H1 (cell line): ENCODE results near the gene ATG16L1. TPM values are rescaled to one million over a fixed set of nuclear protein-coding genes. Genes with fewer than 3 reads are reported as not detected.

Experiments used
- CTCF ChIA-PET: fragments of 300-600 bp; sonication (Branson Sonifier 250); formaldehyde crosslinking; loops from one replicate; lab custom pipeline; 2021; ENCODE audit not compliant: partially characterized antibody; lab: Charles Lee
- POLR2A ChIA-PET: fragments of 300-600 bp; sonication (Branson Sonifier 250); formaldehyde crosslinking; loops from one replicate; lab custom pipeline; 2021; ENCODE audit warnings: inconsistent platforms; ENCODE audit not compliant: partially characterized antibody; lab: Charles Lee
- DNase-seq, 2 experiments: peaks; one replicate each; pipeline versions ENCODE4 v3.0.0 to v3.0.0-alpha.2; 2010 to 2022; ENCODE audit warnings: low spot score in 2 of 2, low read depth in 1 of 2, mixed read lengths in 1 of 2
- FAIRE-seq: peaks from 2 replicates; lab custom pipeline; 2011; peaks lifted over from hg19 to GRCh38; lab: Jason Lieb, UNC
- H2AFZ ChIP-seq: 2 replicates; pipeline ENCODE4 v1.8.1; 2012; ENCODE audit warnings: low read length, inconsistent platforms
- H2AK5ac ChIP-seq: 2 replicates; pipeline ENCODE4 v1.6.1; 2013; ENCODE audit warnings: low read depth, low read length
- H2BK120ac ChIP-seq: replicated peaks from 2 replicates; pipeline ENCODE3; 2013; ENCODE audit warnings: low read depth, low read length, inconsistent platforms
- H2BK12ac ChIP-seq: 2 replicates; pipeline ENCODE4 v1.6.1; 2013; ENCODE audit warnings: low read depth, low read length
- H2BK15ac ChIP-seq: 2 replicates; pipeline ENCODE4 v1.6.1; 2013; ENCODE audit warnings: low read length
- H2BK20ac ChIP-seq: 2 replicates; pipeline ENCODE4 v1.6.1; 2013; ENCODE audit warnings: low read length
- H2BK5ac ChIP-seq: 2 replicates; pipeline ENCODE4 v1.6.1; 2013; ENCODE audit warnings: low read depth, low read length
- H3K14ac ChIP-seq: 2 replicates; pipeline ENCODE4 v1.6.1; 2013; ENCODE audit warnings: inconsistent platforms; ENCODE audit not compliant: insufficient read length
- H3K18ac ChIP-seq: 2 replicates; pipeline ENCODE4 v1.6.1; 2013; ENCODE audit warnings: low read length; ENCODE audit errors: extremely low read depth
- H3K23ac ChIP-seq: 2 replicates; pipeline ENCODE4 v1.6.1; 2013; ENCODE audit warnings: inconsistent platforms; ENCODE audit not compliant: insufficient read length
- H3K23me2 ChIP-seq: 2 replicates; pipeline ENCODE4 v1.6.1; 2013; ENCODE audit warnings: low read depth, low read length
- H3K27ac ChIP-seq: 2 replicates; pipeline ENCODE4 v1.6.1; 2011; ENCODE audit warnings: low read depth, low read length, inconsistent platforms
- H3K27me3 ChIP-seq, 4 experiments: replicated peaks in 1 of 4; 1 replicate in 1 of 4; 2 replicates in 3 of 4; pipeline versions ENCODE4 v1.6.1 to v1.8.1; 2011 to 2013; ENCODE audit warnings: low read length in 3 of 4, mild to moderate bottlenecking in 3 of 4, inconsistent platforms in 2 of 4, mixed read lengths in 2 of 4, moderate library complexity in 1 of 4; ENCODE audit not compliant: control insufficient read depth in 3 of 4, insufficient read depth in 3 of 4; ENCODE audit errors: extremely low read depth in 1 of 4
- H3K36me3 ChIP-seq, 4 experiments: 2 replicates each; pipeline versions ENCODE4 v1.6.1 to v1.8.1; 2011 to 2013; ENCODE audit warnings: mild to moderate bottlenecking in 4 of 4, low read length in 3 of 4, moderate library complexity in 2 of 4, control low read depth in 1 of 4, inconsistent platforms in 1 of 4; ENCODE audit not compliant: insufficient read depth in 4 of 4, control insufficient read depth in 2 of 4
- H3K4ac ChIP-seq: replicated peaks from 2 replicates; pipeline ENCODE3; 2013; ENCODE audit warnings: low read length, low read depth, mixed read lengths, inconsistent platforms; ENCODE audit not compliant: insufficient read length
- H3K4me1 ChIP-seq, 4 experiments: replicated peaks in 1 of 4; 1 replicate in 1 of 4; 2 replicates in 3 of 4; pipeline versions ENCODE4 v1.6.1 to v1.8.1; 2011 to 2013; ENCODE audit warnings: low read length in 3 of 4, inconsistent platforms in 2 of 4, mixed read lengths in 1 of 4; ENCODE audit not compliant: insufficient read depth in 4 of 4, control insufficient read depth in 3 of 4
- H3K4me2 ChIP-seq, 2 experiments: 2 replicates each; pipeline versions ENCODE4 v1.6.1 to v1.8.1; 2011 to 2013; ENCODE audit warnings: low read depth in 2 of 2, low read length in 2 of 2, control low read depth in 1 of 2, inconsistent platforms in 1 of 2, mild to moderate bottlenecking in 1 of 2; ENCODE audit not compliant: insufficient read depth in 1 of 2
- H3K4me3 ChIP-seq, 4 experiments: fragments of 200-600, 300-600 bp in 1 of 4; sonication (generic), shearing (Covaris generic), sonication (Bioruptor Twin) in 1 of 4; 2 replicates each; pipeline versions ENCODE4 v1.5.1 to v1.8.1; 2011 to 2016; ENCODE audit warnings: low read length in 4 of 4, low read depth in 3 of 4, control low read depth in 2 of 4, inconsistent platforms in 2 of 4, mild to moderate bottlenecking in 2 of 4, mixed read lengths in 1 of 4, moderate library complexity in 1 of 4; ENCODE audit not compliant: insufficient read depth in 2 of 4; ENCODE audit errors: extremely low read depth in 1 of 4
- H3K56ac ChIP-seq: replicated peaks from 2 replicates; pipeline ENCODE3; 2013; ENCODE audit warnings: low read depth, mild to moderate bottlenecking, mixed read lengths, low read length, inconsistent platforms; ENCODE audit not compliant: insufficient read length
- H3K79me1 ChIP-seq: 2 replicates; pipeline ENCODE4 v1.6.1; 2013; ENCODE audit warnings: low read depth, low read length, control low read depth
- H3K79me2 ChIP-seq, 2 experiments: 2 replicates each; pipeline versions ENCODE4 v1.6.1 to v1.8.1; 2012 to 2013; ENCODE audit warnings: low read length in 2 of 2, mild to moderate bottlenecking in 2 of 2, inconsistent platforms in 1 of 2; ENCODE audit not compliant: insufficient read depth in 2 of 2, control insufficient read depth in 1 of 2
- H3K9ac ChIP-seq, 4 experiments: replicated peaks in 1 of 4; 1 replicate in 1 of 4; 2 replicates in 3 of 4; pipeline versions ENCODE4 v1.6.1 to v1.8.1; 2011 to 2013; ENCODE audit warnings: low read depth in 3 of 4, low read length in 3 of 4, control low read depth in 2 of 4, mild to moderate bottlenecking in 2 of 4, moderate library complexity in 2 of 4, inconsistent platforms in 1 of 4; ENCODE audit errors: extremely low read depth in 1 of 4
- H3K9me3 ChIP-seq, 2 experiments: 2 replicates each; pipeline versions ENCODE4 v1.6.1 to v1.8.1; 2012 to 2013; ENCODE audit warnings: mild to moderate bottlenecking in 2 of 2, moderate library complexity in 2 of 2, control low read depth in 1 of 2, inconsistent platforms in 1 of 2, low read depth in 1 of 2, low read length in 1 of 2, mixed read lengths in 1 of 2; ENCODE audit not compliant: insufficient read depth in 2 of 2
- H4K20me1 ChIP-seq, 2 experiments: replicated peaks in 1 of 2; 2 replicates each; pipeline versions ENCODE3 to v1.8.1; 2011 to 2013; ENCODE audit warnings: inconsistent platforms in 2 of 2, low read length in 2 of 2, mild to moderate bottlenecking in 1 of 2; ENCODE audit not compliant: insufficient read depth in 2 of 2, control insufficient read depth in 1 of 2
- H4K5ac ChIP-seq: 2 replicates; pipeline ENCODE4 v1.6.1; 2013; ENCODE audit warnings: low read length, low read depth, mixed read lengths, inconsistent platforms; ENCODE audit not compliant: insufficient read length
- H4K8ac ChIP-seq: 2 replicates; pipeline ENCODE4 v1.8.0; 2013; ENCODE audit warnings: mild to moderate bottlenecking, moderate library complexity, low read length, inconsistent platforms; ENCODE audit not compliant: insufficient read depth; ENCODE audit errors: extremely low read depth
- H4K91ac ChIP-seq: replicated peaks from 2 replicates; pipeline ENCODE3; 2013; ENCODE audit warnings: low read length, mixed read lengths, inconsistent platforms; ENCODE audit not compliant: insufficient read length
- BCL11A ChIP-seq, 2 experiments: IDR thresholded peaks; one replicate each; pipeline ENCODE4 v1.6.1; 2011; ENCODE audit warnings: low read depth in 2 of 2, low read length in 2 of 2, mild to moderate bottlenecking in 2 of 2
- BRCA1 ChIP-seq: IDR thresholded peaks from 2 replicates; pipeline ENCODE4 v1.6.1; 2012; ENCODE audit warnings: low read depth, low read length, improper control_type of control experiment
- FOSL1 ChIP-seq: IDR thresholded peaks from 2 replicates; pipeline ENCODE4 v1.6.1; 2011; ENCODE audit warnings: mild to moderate bottlenecking, low read depth, low read length, moderate library complexity; ENCODE audit not compliant: insufficient read depth
- GABPA ChIP-seq: IDR thresholded peaks from 2 replicates; pipeline ENCODE4 v1.6.1; 2011; ENCODE audit warnings: mild to moderate bottlenecking, low read length, moderate library complexity, borderline replicate concordance; ENCODE audit not compliant: insufficient read depth
- JUND ChIP-seq: IDR thresholded peaks from 2 replicates; pipeline ENCODE4 v1.6.1; 2011; ENCODE audit warnings: mild to moderate bottlenecking, improper control_type of control experiment, low read length
- KDM1A ChIP-seq: fragments of 200-600, 300-600 bp; sonication (generic); IDR thresholded peaks from 2 replicates; pipeline ENCODE4 v1.7.1; 2016; ENCODE audit warnings: mild to moderate bottlenecking, low read length, borderline replicate concordance
- KDM5A ChIP-seq: fragments of 200-600 bp; IDR thresholded peaks from 2 replicates; pipeline ENCODE4 v1.7.1; 2012; ENCODE audit warnings: mild to moderate bottlenecking, low read length, inconsistent platforms, mixed read lengths
- NANOG ChIP-seq: IDR thresholded peaks from 2 replicates; pipeline ENCODE4 v1.6.1; 2011; ENCODE audit warnings: low read length, low read depth, mild to moderate bottlenecking, inconsistent platforms; ENCODE audit not compliant: insufficient read depth, poor library complexity, severe bottlenecking
- PHF8 ChIP-seq: fragments of 200-600 bp; sonication (generic); conservative IDR thresholded peaks from 2 replicates; pipeline ENCODE4 v1.7.1; 2012; ENCODE audit warnings: low read depth, mild to moderate bottlenecking, inconsistent platforms, low read length, moderate library complexity
- POU5F1 ChIP-seq: IDR thresholded peaks from 2 replicates; pipeline ENCODE4 v1.6.1; 2011; ENCODE audit warnings: low read depth, mild to moderate bottlenecking, low read length, moderate library complexity
- SP1 ChIP-seq: IDR thresholded peaks from 2 replicates; pipeline ENCODE4 v1.6.1; 2011; ENCODE audit warnings: low read depth, low read length
- SP4 ChIP-seq: IDR thresholded peaks from 2 replicates; pipeline ENCODE4 v1.6.1; 2012; ENCODE audit warnings: low read length, inconsistent platforms
- TAF1 ChIP-seq: IDR thresholded peaks from 2 replicates; pipeline ENCODE4 v1.6.1; 2011; ENCODE audit warnings: mild to moderate bottlenecking, low read depth, low read length
- TAF7 ChIP-seq: optimal IDR thresholded peaks from 2 replicates; pipeline ENCODE3; 2011; ENCODE audit warnings: low read depth, mild to moderate bottlenecking, inconsistent platforms, low read length, moderate library complexity, borderline replicate concordance
- ZNF274 ChIP-seq: IDR thresholded peaks from 2 replicates; pipeline ENCODE4 v1.7.0; 2012; ENCODE audit warnings: low read length, borderline replicate concordance; ENCODE audit errors: extremely low read depth
- WGBS, 2 experiments: shearing (Covaris generic) in 1 of 2; methylation state at CpG; one replicate each; pipeline versions ENCODE4 v1.1.6 to v1.1.7; 2013 to 2015; ENCODE audit warnings: low lambda C conversion rate in 2 of 2, mixed read lengths in 2 of 2, inconsistent platforms in 1 of 2, low coverage in 1 of 2, missing lambda C conversion rate in 1 of 2; ENCODE audit not compliant: insufficient replicate concordance in 2 of 2, insufficient coverage in 1 of 2, insufficient read length in 1 of 2; ENCODE audit errors: extremely low coverage in 1 of 2, missing lambda C conversion rate in 1 of 2; 5-methylcytosine and 5-hydroxymethylcytosine counted together
- polyA plus RNA-seq, 7 experiments: library from polyadenylated mRNA; depleted of rRNA in 3 of 7; stranded (reverse) in 5 of 7; unstranded in 2 of 7; fragments of >200 nt in 5 of 7; fragments of 200-250 nt in 2 of 7; gene quantifications; 1 replicate in 5 of 7; 2 replicates in 1 of 7; 4 replicates in 1 of 7; pipeline versions ENCODE4 v1.2.1 to v1.2.3, GENCODE V29; 2011 to 2013; ENCODE audit warnings: missing spikeins in 2 of 7, mixed read lengths in 2 of 7
- total RNA-seq: library from RNA; stranded (reverse); fragmentation: NEBNext Ultra II Directional; extraction: Animal tissue kit (Norgen Biotek cat#: 25700); gene quantifications from 2 replicates; pipeline ENCODE4 v1.2.1, GENCODE V29; 2021

The ATG16L1 gene
- total and polyA plus RNA-seq, 2 of the 8 experiments (the other 6 are each of a cell fraction or from before 2014, with no cell fraction given): 18.3 to 31.0 TPM

DNA sequence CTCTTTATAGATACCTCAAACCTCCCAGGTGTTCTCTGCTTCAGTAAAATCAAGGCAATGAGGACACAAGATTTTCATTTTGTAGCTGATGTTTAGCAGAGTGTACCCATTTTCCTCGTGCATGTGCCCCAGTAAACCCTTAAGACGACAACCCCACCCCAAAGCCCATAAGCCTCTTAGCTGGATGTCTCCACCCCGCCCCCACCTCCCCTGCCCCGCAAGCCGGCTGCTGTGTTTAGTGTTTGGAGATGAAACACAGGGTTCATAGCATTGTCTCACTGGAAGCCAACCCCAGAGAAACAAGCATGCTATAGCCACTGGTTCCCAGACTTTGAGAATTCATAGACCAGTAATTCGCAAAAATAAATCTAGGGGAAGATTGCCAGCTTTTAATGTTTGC lies 50.3 kb downstream of the ATG16L1 start:
- Histone ChIP-seq H3K18ac (no peak overlapping the region), H3K79me2 (no peaks in the 10 kb centered on the region), H3K23me2 (no peaks in the 10 kb centered on the region), H3K79me1 (no peaks in the 10 kb centered on the region), H2BK120ac (no peak overlapping the region), H2BK15ac (no peak overlapping the region), H3K4ac (no peak overlapping the region), H4K8ac (no peak overlapping the region), H2BK20ac (no peak overlapping the region), H3K27ac (no peak overlapping the region), H3K27me3 (no peaks in the 10 kb centered on the region), H3K14ac (no peak overlapping the region), H3K4me1 (no peaks in the 10 kb centered on the region), H3K9ac (no peak overlapping the region), H4K20me1 (no peaks in the 10 kb centered on the region), H3K36me3 (no peaks in the 10 kb centered on the region), H3K4me3 (no peak overlapping the region), H4K91ac (no peak overlapping the region), H3K56ac (no peak overlapping the region), H3K23ac (no peak overlapping the region), H2BK5ac (no peak overlapping the region), H3K4me2 (no peak overlapping the region), H3K9me3 (no peaks in the 10 kb centered on the region), H2AFZ (no peak overlapping the region), H4K5ac (no peak overlapping the region), H2BK12ac (no peak overlapping the region), H2AK5ac (no peak overlapping the region)
- ChIA-PET POLR2A (interaction anchor here (1.5 kb wide), 1 partner anchor 8 kb away, joined by 3 read pairs; no protein-coding TSS in a partner anchor), CTCF (interaction anchor here (0.6 to 1.8 kb wide), 8 partner anchors 8 to 420 kb away, joined by 3 to 6 read pairs (median 3); no protein-coding TSS in a partner anchor)
- no peak for DNase-seq
- 82% methylated on average over 6 of the region's 6 CpGs; no CpG with 5 or more reads in 1 of the 2 experiments for WGBS, 2 experiments
- no peak for FAIRE-seq
- no peak for TF ChIP-seq SP1
- no peak for TF ChIP-seq KDM5A
- no peak for TF ChIP-seq BCL11A (IDR thresholded peaks at IDR 0.05; ENCODE audit: low read depth in 2 of 2, low read length in 2 of 2)
- no peak for TF ChIP-seq POU5F1
- TF ChIP-seq FOSL1: no peak
- TF ChIP-seq TAF1: no peak
- no peak for TF ChIP-seq BRCA1
- no peak for TF ChIP-seq GABPA
- TF ChIP-seq PHF8: no peak
- no peak for TF ChIP-seq ZNF274
- TF ChIP-seq KDM1A: no peak
- TF ChIP-seq NANOG: no peak
- no peak for TF ChIP-seq JUND
- no peak for TF ChIP-seq TAF7
- TF ChIP-seq SP4: no peak
